HEK293T (cell line): ENCODE measurements around the gene CLRN2.

Source experiments
- CTCF ChIA-PET: fragments of 350-600 bp; formaldehyde crosslinking; extraction: SDS; loops from one replicate; lab custom pipeline; 2021; ENCODE audit warnings: antibody characterized with exemption, inconsistent platforms; lab: Yijun Ruan, JAX
- POLR2A ChIA-PET: fragments of 350-600 bp; formaldehyde crosslinking; extraction: SDS; loops from one replicate; lab custom pipeline; 2020; ENCODE audit warnings: antibody characterized with exemption, inconsistent platforms; lab: Yijun Ruan, JAX
- DNase-seq: peaks from one replicate; pipeline ENCODE4 v3.0.0; 2012; ENCODE audit warnings: mixed read lengths; ENCODE audit errors: extremely low spot score
- ARNT ChIP-seq: fragments of 450-650 bp; IDR thresholded peaks from 2 replicates; pipeline ENCODE4 v1.6.1; 2017; ENCODE audit warnings: mild to moderate bottlenecking
- BHLHE40 ChIP-seq: fragments of 450-650 bp; IDR thresholded peaks from 2 replicates; pipeline ENCODE4 v1.6.1; 2016; ENCODE audit warnings: mild to moderate bottlenecking, moderate library complexity, borderline replicate concordance
- CTBP1 ChIP-seq: fragments of 450-650 bp; IDR thresholded peaks from 2 replicates; pipeline ENCODE4 v1.6.1; 2016; ENCODE audit warnings: borderline replicate concordance
- ELF4 ChIP-seq: fragments of 450-650 bp; IDR thresholded peaks from 2 replicates; pipeline ENCODE4 v1.6.1; 2017; ENCODE audit warnings: antibody characterized with exemption
- FOXA1 ChIP-seq: fragments of 450-650 bp; IDR thresholded peaks from 2 replicates; pipeline ENCODE4 v1.6.1; 2016; ENCODE audit warnings: mild to moderate bottlenecking
- FOXK2 ChIP-seq: fragments of 450-650 bp; IDR thresholded peaks from 2 replicates; pipeline ENCODE4 v1.6.1; 2016; ENCODE audit warnings: mild to moderate bottlenecking
- FOXM1 ChIP-seq: fragments of 450-650 bp; IDR thresholded peaks from 2 replicates; pipeline ENCODE4 v1.6.1; 2017; ENCODE audit warnings: mild to moderate bottlenecking, borderline replicate concordance
- HDGF ChIP-seq: fragments of 450-650 bp; IDR thresholded peaks from 2 replicates; pipeline ENCODE4 v1.6.1; 2017; ENCODE audit warnings: antibody characterized with exemption, borderline replicate concordance
- L3MBTL2 ChIP-seq: fragments of 450-650 bp; conservative IDR thresholded peaks from 2 replicates; pipeline ENCODE4 v1.6.1; 2016; ENCODE audit warnings: mild to moderate bottlenecking
- LEF1 ChIP-seq: fragments of 450-650 bp; IDR thresholded peaks from 2 replicates; pipeline ENCODE4 v1.6.1; 2017; ENCODE audit warnings: mild to moderate bottlenecking, borderline replicate concordance
- NFRKB ChIP-seq: fragments of 450-650 bp; IDR thresholded peaks from 2 replicates; pipeline ENCODE4 v1.6.1; 2016; ENCODE audit warnings: mild to moderate bottlenecking, moderate library complexity
- PKNOX1 ChIP-seq: fragments of 450-650 bp; IDR thresholded peaks from 2 replicates; pipeline ENCODE4 v1.6.1; 2016
- SP1 ChIP-seq: fragments of 450-650 bp; IDR thresholded peaks from 2 replicates; pipeline ENCODE4 v1.6.1; 2017
- SUZ12 ChIP-seq: fragments of 450-650 bp; IDR thresholded peaks from 2 replicates; pipeline ENCODE4 v1.6.1; 2016; ENCODE audit warnings: mild to moderate bottlenecking
- TARDBP ChIP-seq: fragments of 450-650 bp; IDR thresholded peaks from 2 replicates; pipeline ENCODE4 v1.6.1; 2016
- ZNF384 ChIP-seq: fragments of 450-650 bp; IDR thresholded peaks from 2 replicates; pipeline ENCODE4 v1.6.1; 2016

Gene CLRN2

DNA sequence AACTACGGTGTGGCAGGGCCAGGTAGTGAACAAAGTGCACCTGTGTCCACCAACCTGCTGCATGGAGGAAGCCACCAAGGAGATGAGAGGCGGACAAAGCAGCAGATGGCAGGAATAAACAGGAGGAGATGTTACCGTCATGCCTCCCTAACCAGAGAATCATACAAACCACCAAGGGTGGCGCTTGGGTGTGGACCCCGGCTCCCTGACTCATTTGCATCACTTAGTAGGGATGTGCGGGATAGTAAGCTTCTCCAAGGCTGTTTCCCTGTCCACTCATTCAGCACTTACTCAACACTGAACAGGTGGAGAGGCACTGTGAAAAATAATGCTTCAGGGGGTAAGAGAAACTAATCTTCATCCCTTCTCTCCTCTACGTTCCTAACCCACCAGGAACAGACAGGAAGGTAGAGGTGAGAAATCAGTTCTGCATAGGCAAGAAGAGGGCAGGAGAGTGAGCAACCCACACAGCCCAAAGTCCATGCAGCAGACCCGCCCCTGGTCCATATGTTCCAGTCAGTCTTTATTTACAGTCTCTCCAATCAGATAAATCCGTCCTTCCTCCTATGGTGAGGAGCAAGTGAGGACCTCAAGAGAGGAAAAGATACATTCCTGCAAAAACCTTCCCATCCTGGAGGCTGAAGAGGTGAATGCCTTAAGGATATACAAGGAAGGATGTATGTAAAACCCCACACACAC, 37.0 kb upstream of the CLRN2 start:
- ChIA-PET CTCF (no interaction called here), POLR2A (no interaction called here)
- DNase-seq, result no peak
- TF ChIP-seq BHLHE40 (no peak), SP1 (no peak), PKNOX1 (no peak), CTBP1 (no peak), ARNT (no peak), FOXK2 (no peak), SUZ12 (no peak), FOXA1 (no peak), TARDBP (no peak), L3MBTL2 (no peak), LEF1 (no peak), ZNF384 (no peak), ELF4 (no peak), HDGF (no peak), NFRKB (no peak), FOXM1 (no peak)

DNA sequence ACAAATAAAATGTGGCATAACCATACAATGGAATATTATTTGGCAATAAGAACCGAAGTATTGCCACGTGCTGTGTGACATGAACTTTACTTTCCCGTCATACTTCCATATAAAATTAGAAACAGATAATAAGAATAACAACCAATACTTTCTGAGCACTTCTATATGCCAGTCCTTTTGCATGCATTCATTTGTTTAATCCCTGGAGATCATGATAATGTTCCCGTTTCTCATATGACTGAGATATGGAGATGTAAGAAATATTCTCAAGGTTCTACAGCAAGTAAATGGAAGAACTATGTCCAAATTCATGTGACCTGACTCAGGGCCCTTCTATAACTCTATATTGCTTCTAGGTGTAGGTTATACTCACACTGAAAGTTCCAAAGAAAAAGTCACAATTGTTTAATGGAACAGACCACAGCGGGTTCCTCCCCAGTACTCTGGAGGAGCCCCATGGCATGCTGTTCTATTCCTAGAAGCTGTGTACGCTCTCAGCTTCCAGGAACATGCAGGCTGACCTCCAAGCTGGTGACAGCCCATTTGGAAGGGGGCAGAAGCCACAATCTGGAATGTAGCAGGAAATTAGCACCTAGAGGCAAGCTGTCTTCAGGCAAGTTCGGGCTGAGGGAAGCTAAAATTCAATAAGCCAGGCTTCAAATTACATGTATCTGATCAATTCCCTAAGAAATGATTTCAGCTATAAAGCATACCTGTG, 34.6 kb upstream of the CLRN2 start:
- CTCF ChIA-PET, result no interaction called here
- TF ChIP-seq HDGF (no peak), ZNF384 (no peak), NFRKB (no peak), L3MBTL2 (no peak), ELF4 (no peak), TARDBP (no peak), BHLHE40 (no peak), FOXA1 (no peak), CTBP1 (no peak), PKNOX1 (no peak), SUZ12 (no peak), FOXK2 (no peak), ARNT (no peak), SP1 (no peak), FOXM1 (no peak)
- no peak for DNase-seq
- POLR2A ChIA-PET, result interaction anchor here (0.6 kb wide), 1 partner anchor 372 kb away, joined by 7 read pairs; no protein-coding TSS in a partner anchor

GRCh38 chr4:17480955-17481354, 34.0 kb upstream of the CLRN2 start:
- CTCF ChIA-PET, result no interaction called here
- DNase-seq, result no peak
- POLR2A ChIA-PET, result no interaction called here
- TF ChIP-seq FOXK2, result no peak
- TF ChIP-seq HDGF, result no peak
- TF ChIP-seq BHLHE40, result no peak
- no peak for TF ChIP-seq ELF4
- TF ChIP-seq L3MBTL2, result no peak
- TF ChIP-seq ZNF384, result no peak
- no peak for TF ChIP-seq FOXA1

GRCh38 chr4:17482716-17483115, 32.2 kb upstream of the CLRN2 start:
- no peak for DNase-seq
- CTCF ChIA-PET, result no interaction called here
- POLR2A ChIA-PET, result no interaction called here
- TF ChIP-seq FOXK2 (no peak), TARDBP (no peak), LEF1 (no peak), FOXA1 (no peak), NFRKB (no peak), FOXM1 (no peak), BHLHE40 (no peak), SUZ12 (no peak), ELF4 (no peak), HDGF (no peak), SP1 (no peak), L3MBTL2 (no peak)

- no peak for DNase-seq
- TF ChIP-seq FOXA1 (no peak), ZNF384 (no peak), BHLHE40 (no peak), ARNT (no peak), SUZ12 (no peak), FOXK2 (no peak), LEF1 (no peak), NFRKB (no peak), TARDBP (no peak), SP1 (no peak), ELF4 (no peak), FOXM1 (no peak), PKNOX1 (no peak), L3MBTL2 (no peak), CTBP1 (no peak), HDGF (no peak)
- ChIA-PET CTCF (no interaction called here), POLR2A (no interaction called here)
Observed at GRCh38 chr4:17489123-17489522, 25.8 kb upstream of the CLRN2 start.

DNA sequence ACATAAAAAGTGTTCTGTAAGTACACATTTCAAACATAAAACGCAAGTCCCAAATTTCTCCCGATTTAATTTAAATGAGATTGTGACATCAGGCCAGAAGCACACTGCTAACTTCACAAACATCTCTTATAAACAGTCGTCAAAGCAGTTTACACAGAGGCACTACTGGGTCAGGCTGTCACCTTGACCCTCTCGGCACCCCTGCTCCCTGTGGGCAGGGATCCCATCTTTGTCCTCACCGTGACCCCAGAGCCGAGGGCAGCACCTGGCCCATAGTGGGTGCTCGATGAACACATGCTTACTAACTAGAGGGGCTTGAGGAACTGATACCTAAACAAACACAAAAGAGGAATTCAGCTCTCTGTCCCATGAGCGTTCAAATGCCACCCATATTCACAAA, 25.2 kb upstream of the CLRN2 start:
- ChIA-PET POLR2A (no interaction called here), CTCF (no interaction called here)
- no peak for TF ChIP-seq ARNT
- no peak for TF ChIP-seq SP1
- TF ChIP-seq FOXM1, result no peak
- no peak for TF ChIP-seq CTBP1
- TF ChIP-seq L3MBTL2, result no peak
- TF ChIP-seq HDGF, result no peak
- no peak for TF ChIP-seq FOXA1
- no peak for TF ChIP-seq LEF1
- DNase-seq, result no peak
